ENCODE data around the gene PLD2. TPM values are rescaled to one million over a fixed set of nuclear protein-coding genes. Genes with fewer than 3 reads are reported as not detected.

PLD2 gene
- total RNA-seq, 1 donor from 2014 or later, result 64.5 TPM

GRCh38 chr17:4768298-4768697 is 38.7 kb upstream of the PLD2 start:
- Histone ChIP-seq H3K4me3 (no peak overlapping the region), H3K4me1 (no peaks in the 10 kb centered on the region), H3K27me3 (no peaks in the 10 kb centered on the region), H3K27ac (no peak overlapping the region), H3K9me3 (no peaks in the 10 kb centered on the region), H3K36me3 (no peaks in the 10 kb centered on the region)
- no peak for TF ChIP-seq CTCF (IDR thresholded peaks at IDR 0.05)
- no peak for DNase-seq (ENCODE audit: low spot score in 2 of 2)
- intact Hi-C loops (cut with DNase I), result no loop called here

GRCh38 chr17:4769628-4770027 is 37.3 kb upstream of the PLD2 start:
- no peak for DNase-seq (ENCODE audit: low spot score in 2 of 2)
- Histone ChIP-seq H3K36me3 (no peaks in the 10 kb centered on the region), H3K4me1 (no peaks in the 10 kb centered on the region), H3K9me3 (no peaks in the 10 kb centered on the region), H3K27ac (no peak overlapping the region), H3K27me3 (no peaks in the 10 kb centered on the region), H3K4me3 (no peak overlapping the region)
- intact Hi-C loops (cut with DNase I), result no loop called here
- TF ChIP-seq CTCF (IDR thresholded peaks at IDR 0.05), result no peak

- Histone ChIP-seq H3K4me3 (no peak within 1 kb of the TSS), H3K27ac (no peak within 1 kb of the TSS), H3K4me1 (no peaks in the 10 kb centered on the region), H3K27me3 (no peaks in the 10 kb centered on the region), H3K36me3 (no peaks in the 10 kb centered on the region), H3K9me3 (no peaks in the 10 kb centered on the region)
- intact Hi-C loops (cut with DNase I), result no loop called here
- DNase-seq (ENCODE audit: low spot score in 2 of 2), result no peak
- TF ChIP-seq CTCF (IDR thresholded peaks at IDR 0.05), result no peak
Observed at GRCh38 chr17:4771519-4772234, 35.3 kb upstream of the PLD2 start, which contains the start of gene TM4SF5. TSS of gene TM4SF5 (plus strand) at chr17:4771886. CDS start at chr17:4771923, 37 bp downstream.

GRCh38 chr17:4772235-4772613 is 34.7 kb upstream of the PLD2 start:
- TF ChIP-seq CTCF (IDR thresholded peaks at IDR 0.05), result no peak

GRCh38 chr17:4777969-4778760 is 28.8 kb upstream of the PLD2 start:
- Histone ChIP-seq H3K4me1 (no peaks in the 10 kb centered on the region), H3K36me3 (no peaks in the 10 kb centered on the region), H3K27me3 (no peaks in the 10 kb centered on the region), H3K4me3 (no peak overlapping the region), H3K9me3 (no peaks in the 10 kb centered on the region), H3K27ac (no peak overlapping the region)
- no peak for DNase-seq (ENCODE audit: low spot score in 2 of 2)
- no peak for TF ChIP-seq CTCF (IDR thresholded peaks at IDR 0.05)
- intact Hi-C loops (cut with DNase I), result no loop called here

More at GRCh38 chr17:4772235-4772613, 34.7 kb upstream of the PLD2 start:
- intact Hi-C loops (cut with DNase I), result no loop called here
- Histone ChIP-seq H3K4me1 (no peaks in the 10 kb centered on the region), H3K27me3 (no peaks in the 10 kb centered on the region), H3K27ac (no peak overlapping the region), H3K4me3 (no peak overlapping the region), H3K9me3 (no peaks in the 10 kb centered on the region), H3K36me3 (no peaks in the 10 kb centered on the region)
- no peak for DNase-seq (ENCODE audit: low spot score in 2 of 2)
